HG03060 (cell line): ENCODE data around the gene THBD.

Experiments used
- ATAC-seq: cut with Tn5 transposase; IDR thresholded peaks from one replicate; pipeline ENCODE4 v1.9.1; 2021; ENCODE audit warnings: low read depth, moderate number of reproducible peaks; ENCODE audit not compliant: unreplicated experiment

THBD gene

DNA sequence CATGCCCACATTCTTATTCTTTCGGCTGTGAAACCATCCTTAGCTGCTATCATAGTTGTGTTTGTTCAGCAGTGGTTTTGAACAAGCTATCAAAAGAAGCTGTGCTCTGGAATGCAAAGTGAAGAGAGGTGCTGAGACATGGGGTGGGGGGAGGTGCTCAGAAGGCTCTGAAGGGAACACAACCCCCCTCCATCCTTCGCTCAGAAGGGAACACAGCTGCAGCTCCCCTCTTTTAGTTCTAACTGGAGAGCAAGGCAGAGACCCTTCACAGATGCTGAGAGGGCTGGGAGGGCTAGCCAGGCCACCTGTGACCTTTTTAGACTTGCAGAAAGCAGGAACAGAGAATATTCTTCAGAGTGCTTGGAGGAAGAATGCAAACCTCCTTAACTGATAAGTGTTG lies 32.0 kb downstream of the THBD start:
- no peak for ATAC-seq

- ATAC-seq: no peak
Measured at GRCh38 chr20:23013429-23013828, 36.0 kb downstream of the THBD start.

DNA sequence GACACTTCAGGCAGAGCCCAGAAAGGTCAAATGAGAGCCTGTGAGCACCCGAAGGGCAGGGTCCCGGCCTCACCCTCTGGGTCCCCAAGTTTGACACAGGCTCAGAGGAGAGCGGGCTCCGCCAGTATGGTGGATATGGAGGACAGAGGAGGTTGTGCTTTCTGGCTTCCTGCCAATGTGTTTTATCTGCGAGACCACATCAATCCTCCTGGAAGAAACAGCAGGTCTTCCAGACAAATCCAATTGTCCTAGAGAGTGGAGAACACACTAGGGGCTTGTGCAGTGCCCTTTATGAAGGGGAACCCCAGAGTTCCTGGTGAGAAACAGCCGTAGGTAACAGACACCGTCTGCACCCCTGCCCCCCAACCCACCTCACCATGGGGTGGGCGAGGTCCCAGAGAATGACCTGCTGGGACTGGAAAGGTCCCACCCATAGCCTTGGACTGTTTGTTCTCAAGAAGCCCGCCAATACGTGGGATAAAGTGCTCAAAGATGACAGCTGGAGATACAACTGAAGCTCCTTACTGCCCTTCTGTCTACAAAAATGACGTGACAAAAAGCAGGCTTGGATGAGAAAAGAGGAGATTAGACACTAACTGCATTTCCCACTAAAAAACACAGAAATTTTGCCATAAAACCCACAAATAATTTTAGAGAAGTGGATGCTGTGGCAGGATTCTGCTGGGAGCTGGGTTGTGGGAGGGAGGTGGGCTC lies 38.3 kb downstream of the THBD start:
- ATAC-seq: no peak

- ATAC-seq: no peak
Measured at GRCh38 chr20:23010096-23010495, 39.4 kb downstream of the THBD start.

DNA sequence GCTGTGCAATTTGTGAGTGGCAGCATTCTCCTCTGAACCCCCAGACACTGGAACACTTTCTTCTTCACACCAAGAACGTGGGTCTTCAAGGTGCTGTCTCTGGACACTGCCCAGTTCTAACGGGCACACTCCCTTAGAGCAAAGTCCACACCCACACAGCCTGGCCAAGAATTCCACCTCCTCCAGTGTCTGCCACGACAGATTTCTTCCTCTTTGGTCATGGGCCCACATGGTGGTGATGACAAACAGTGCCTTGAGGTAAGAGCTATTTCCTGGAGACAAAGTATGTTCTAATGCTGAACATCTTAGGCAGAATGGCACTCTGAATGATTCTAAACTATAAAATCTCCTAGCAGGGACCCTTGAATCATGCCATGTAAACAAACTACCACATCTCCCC lies 39.8 kb downstream of the THBD start:
- no peak for ATAC-seq

GRCh38 chr20:23008667-23009066 lies 40.8 kb downstream of the THBD start:
- ATAC-seq: no peak

- ATAC-seq: no peak
Measured at GRCh38 chr20:23007886-23008655, 41.4 kb downstream of the THBD start.

DNA sequence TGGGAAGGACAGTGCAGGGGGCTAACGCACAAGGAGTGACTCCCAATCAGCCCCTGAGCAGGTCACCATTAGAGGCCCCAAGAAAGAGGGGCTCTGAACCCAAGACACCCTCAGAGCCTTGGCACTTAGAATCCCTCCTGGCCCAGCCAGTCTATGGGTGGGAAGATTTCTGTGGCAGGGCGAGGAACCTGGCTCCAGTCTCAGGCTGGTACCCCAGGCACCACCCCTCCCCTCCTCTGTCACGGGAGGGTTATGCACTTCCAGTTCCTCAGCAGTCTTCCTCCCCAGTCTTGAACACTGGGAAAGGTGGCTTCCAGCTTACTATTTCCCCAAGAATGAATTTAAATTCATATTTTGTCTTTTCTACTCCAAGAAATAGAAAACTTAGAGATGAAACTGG lies 42.0 kb downstream of the THBD start:
- no peak for ATAC-seq

DNA sequence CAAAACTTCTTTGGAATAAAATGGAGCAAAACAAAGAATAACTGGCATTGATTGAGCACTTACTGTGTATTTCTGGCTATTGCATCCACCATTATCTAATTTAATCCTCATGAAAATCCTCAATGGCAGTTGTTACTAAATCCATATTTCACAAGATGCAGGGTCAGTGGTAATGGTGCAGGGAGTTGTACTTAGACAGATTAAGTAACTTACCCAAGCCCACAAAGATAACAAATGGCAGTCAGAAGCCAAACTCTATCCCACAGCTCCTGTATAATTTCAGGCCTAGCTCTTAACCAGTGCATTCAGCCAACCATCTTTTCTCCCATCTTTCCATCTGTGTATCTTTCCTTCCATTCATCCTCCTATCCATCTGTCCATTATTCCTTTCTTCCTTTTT lies 43.7 kb downstream of the THBD start:
- no peak for ATAC-seq

DNA sequence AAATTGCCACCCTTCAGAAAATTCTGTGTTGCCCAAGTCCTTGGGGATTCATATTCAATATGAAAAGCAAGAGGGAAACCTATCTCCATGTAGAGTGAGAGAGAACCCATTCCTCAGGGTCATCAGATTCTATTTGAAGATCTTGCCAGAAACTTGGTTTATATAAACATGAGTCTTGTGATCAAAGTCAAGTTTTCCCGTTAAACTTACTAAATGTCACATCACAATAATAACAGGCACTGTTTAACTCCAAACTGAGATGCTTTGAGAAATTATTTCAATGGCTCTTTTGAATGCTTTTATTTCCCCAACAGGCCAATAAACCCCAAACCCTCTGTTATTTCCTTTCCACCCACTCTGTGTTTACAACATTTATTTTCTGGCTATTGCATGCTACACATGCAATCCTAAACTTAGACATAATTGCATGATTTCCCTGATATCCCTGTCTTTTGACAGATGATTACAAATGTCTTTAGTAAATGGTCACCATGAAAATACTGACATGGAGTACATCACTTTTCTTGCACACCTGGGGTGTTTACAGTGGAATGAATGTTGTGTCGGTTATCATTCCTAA lies 45.5 kb downstream of the THBD start:
- no peak for ATAC-seq

DNA sequence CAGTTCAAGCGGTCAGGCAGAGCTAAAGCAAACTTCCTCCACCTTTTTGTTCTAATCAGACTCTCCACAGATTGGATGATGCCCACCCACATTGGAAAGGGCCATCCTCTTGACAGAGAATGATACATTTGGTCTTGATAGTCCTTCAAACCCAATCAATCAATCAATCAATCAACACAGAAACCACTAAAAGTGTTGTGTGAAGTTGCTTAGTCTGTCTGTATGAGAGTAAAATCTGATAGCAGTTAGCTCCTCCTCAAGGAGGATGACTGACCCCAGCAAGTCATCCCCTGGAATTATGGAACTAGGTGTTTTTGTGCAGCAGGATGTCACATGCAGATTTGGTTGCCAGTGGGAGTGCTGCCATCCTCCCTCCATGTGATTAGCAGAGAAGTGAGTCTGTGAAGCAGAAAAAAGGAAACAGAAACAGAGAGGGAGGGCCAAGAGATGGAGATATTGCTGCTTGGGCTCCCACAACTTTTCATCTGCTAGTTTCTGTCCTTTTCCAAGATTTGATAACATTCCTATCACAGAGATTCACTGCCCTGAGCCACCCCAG lies 46.3 kb downstream of the THBD start:
- ATAC-seq: no peak

GRCh38 chr20:23002276-23002675 lies 47.2 kb downstream of the THBD start:
- ATAC-seq: no peak

DNA sequence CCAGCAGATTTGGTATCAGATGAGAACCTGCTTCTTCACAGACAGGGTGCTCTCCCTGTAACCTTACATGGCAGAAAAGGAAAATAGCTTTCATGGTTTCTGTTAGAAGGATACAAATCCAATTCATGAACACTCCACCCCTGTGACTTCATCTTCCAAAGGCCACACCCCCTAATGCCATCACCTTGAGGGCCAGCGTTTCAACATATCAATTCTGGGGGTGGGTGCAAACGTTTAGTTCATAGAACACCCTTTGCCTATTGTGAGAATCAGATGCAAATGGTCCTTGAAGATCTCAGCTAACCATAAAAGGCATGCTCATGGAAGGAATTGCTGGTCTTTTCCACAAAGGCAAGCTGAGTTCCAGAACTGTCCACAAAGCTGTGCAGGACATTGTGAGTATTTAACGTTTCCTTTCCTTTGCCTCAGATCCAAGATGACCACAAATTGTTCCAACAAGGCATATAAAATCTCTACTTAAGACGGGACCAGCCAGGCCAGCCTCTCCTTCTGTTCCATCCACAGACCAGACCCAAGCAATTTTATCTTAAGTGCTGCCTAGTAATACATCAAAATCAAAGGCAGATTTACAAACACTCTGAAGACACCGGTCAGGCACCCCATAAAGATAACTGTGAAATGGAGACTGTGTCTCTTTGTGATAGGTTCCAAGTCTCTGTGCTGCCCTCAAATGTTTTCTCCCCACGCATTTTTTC lies 49.1 kb downstream of the THBD start:
- no peak for ATAC-seq

GRCh38 chr20:22999756-23000155 lies 49.7 kb downstream of the THBD start:
- ATAC-seq: no peak

DNA sequence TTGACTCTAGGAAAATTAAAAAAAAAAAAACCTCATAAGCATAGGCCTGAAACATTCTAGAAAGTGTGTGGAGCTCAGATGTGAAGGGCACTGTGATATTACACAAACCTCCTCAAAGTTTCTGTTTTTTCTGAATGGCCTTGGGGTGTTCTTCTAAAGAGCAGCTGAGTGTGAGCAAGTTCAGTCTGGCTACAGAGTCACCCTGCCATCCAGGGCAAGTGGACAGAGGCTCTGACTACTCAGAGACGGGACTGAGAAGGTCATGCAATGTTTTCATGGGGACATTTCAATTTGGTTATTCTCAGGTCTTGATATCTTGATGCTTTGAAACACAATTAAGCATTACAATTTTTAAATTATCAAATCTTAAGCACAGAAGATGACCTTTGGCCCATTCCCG lies 51.0 kb downstream of the THBD start:
- no peak for ATAC-seq

DNA sequence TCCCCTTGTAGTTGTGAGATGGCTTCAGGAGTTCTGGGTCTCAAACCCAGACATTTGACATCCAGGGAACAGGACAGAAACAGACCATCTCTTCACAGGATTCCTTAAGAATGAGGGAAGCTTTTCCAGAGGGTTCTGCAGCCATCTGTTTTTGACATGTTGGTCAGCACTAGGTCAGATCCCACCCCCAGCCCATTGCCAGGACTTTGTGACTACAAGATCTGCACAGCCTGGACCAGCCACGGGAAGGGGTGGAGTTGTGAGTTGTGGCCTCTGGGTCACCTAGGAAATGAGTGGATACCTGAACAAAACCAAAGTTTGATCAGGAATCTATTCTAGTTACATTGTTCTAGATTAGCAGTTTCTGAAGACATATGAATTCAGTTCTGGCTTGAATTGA lies 53.5 kb downstream of the THBD start:
- ATAC-seq: no peak
